Measurements from ENCODE around the gene PIGP. TPM values are rescaled to one million over a fixed set of nuclear protein-coding genes. Genes with fewer than 3 reads are reported as not detected.

PIGP gene
- total and polyA plus RNA-seq, 10 of the 15 experiments (the other 5 are each of a cell fraction or from before 2014, with no cell fraction given), result 17.0 to 65.0 (median 29.5) TPM

- BruUV-seq (replicated peaks), result no TSS peak
- no peaks in the 10 kb centered on the region for H3K9me3 ChIP-seq (replicated peaks; ENCODE audit: control insufficient read depth, insufficient read depth, low read length)
- SMC1A ChIA-PET (ENCODE audit: uncharacterized antibody, unreplicated experiment), result interaction anchor here (1.2 kb wide), 1 partner anchor 14 kb away, joined by 3 read pairs; no protein-coding TSS in a partner anchor
- in situ Hi-C loops (cut with MboI) (no loop called here), intact Hi-C loops (cut with micrococcal nuclease; ENCODE audit: unreplicated experiment) (loop anchor here (2.0 to 5.0 kb wide), 3 partner anchors 85 to 294 kb away; partner anchors contain the start of genes DYRK1A and VPS26C)
- peak overlapping the region; percentile 78 for H2AFZ ChIP-seq (ENCODE audit: control insufficient read depth, low read depth, low read length)
- H4K20me1 ChIP-seq (ENCODE audit: control insufficient read depth, insufficient read depth), result no peaks in the 10 kb centered on the region
- H3K9ac ChIP-seq (ENCODE audit: control insufficient read depth, insufficient read depth, low read length), result peak overlapping the region; percentile 90
- H3K27ac ChIP-seq (ENCODE audit: control insufficient read depth, insufficient read depth), result peak overlapping the region; percentile 96
- CTCF ChIA-PET, result interaction anchor here (1.5 to 3.2 kb wide), 3 partner anchors 7 to 95 kb away, joined by 3 to 10 read pairs (median 3); no protein-coding TSS in a partner anchor
- peak; percentile 66 for ATAC-seq
- POLR2A ChIA-PET, result no interaction called here
- H3K79me2 ChIP-seq (ENCODE audit: control insufficient read depth, insufficient read depth, low read length), result peaks cover 49% of the 10 kb centered on the region
- peak overlapping the region; percentile 74 for H3K4me2 ChIP-seq (ENCODE audit: control insufficient read depth, insufficient read depth)
- no peak for DNase-seq (ENCODE audit: low read depth, low spot score)
- H3K27me3 ChIP-seq (replicated peaks in 1 of 2; ENCODE audit: control insufficient read depth in 2 of 2, insufficient read depth in 2 of 2, low read length in 1 of 2), result no peaks in the 10 kb centered on the region
- RAD21 ChIA-PET (ENCODE audit: unreplicated experiment), result no interaction called here
- H3K4me1 ChIP-seq (ENCODE audit: control insufficient read depth, insufficient read depth, low read length), result no peaks in the 10 kb centered on the region; the same call in 1 of the 2 replicates
- WGBS (ENCODE audit: insufficient coverage, insufficient replicate concordance, low lambda C conversion rate, missing lambda C conversion rate), result 2% methylated on average over 48 of the region's 54 CpGs
- H3K4me3 ChIP-seq, result peak overlapping the region; percentile 88
- FAIRE-seq, result no peak
- H3K36me3 ChIP-seq (ENCODE audit: control insufficient read depth in 2 of 2, insufficient read depth in 2 of 2, low read length in 1 of 2), result no peaks in the 10 kb centered on the region; a peak in 2 of 4 replicates
- peak; percentile 25; the same call in 1 of the 2 replicates for TF ChIP-seq NBN (IDR thresholded peaks at IDR 0.05)
- no peak for TF ChIP-seq CUX1 (IDR thresholded peaks at IDR 0.05; ENCODE audit: insufficient replicate concordance, low read depth, low read length)
- TF ChIP-seq, protein P1, sequence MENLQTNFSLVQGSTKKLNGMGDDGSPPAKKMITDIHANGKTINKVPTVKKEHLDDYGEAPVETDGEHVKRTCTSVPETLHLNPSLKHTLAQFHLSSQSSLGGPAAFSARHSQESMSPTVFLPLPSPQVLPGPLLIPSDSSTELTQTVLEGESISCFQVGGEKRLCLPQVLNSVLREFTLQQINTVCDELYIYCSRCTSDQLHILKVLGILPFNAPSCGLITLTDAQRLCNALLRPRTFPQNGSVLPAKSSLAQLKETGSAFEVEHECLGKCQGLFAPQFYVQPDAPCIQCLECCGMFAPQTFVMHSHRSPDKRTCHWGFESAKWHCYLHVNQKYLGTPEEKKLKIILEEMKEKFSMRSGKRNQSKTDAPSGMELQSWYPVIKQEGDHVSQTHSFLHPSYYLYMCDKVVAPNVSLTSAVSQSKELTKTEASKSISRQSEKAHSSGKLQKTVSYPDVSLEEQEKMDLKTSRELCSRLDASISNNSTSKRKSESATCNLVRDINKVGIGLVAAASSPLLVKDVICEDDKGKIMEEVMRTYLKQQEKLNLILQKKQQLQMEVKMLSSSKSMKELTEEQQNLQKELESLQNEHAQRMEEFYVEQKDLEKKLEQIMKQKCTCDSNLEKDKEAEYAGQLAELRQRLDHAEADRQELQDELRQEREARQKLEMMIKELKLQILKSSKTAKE (IDR thresholded peaks at IDR 0.05; ENCODE audit: low read depth, poor library complexity, severe bottlenecking), result no peak
- no peak for TF ChIP-seq ZNF384 (IDR thresholded peaks at IDR 0.05; ENCODE audit: borderline replicate concordance, low read depth, low read length)
- TF ChIP-seq EGR1 (IDR thresholded peaks at IDR 0.05; ENCODE audit: borderline replicate concordance in 1 of 2, low read depth in 2 of 2, low read length in 2 of 2), result peak in 1 of 2 experiments; percentile 66; a peak in 1 of 3 replicates
- TF ChIP-seq WRNIP1 (IDR thresholded peaks at IDR 0.05; ENCODE audit: borderline replicate concordance, low read depth, low read length), result no peak
- TF ChIP-seq, protein P2, sequence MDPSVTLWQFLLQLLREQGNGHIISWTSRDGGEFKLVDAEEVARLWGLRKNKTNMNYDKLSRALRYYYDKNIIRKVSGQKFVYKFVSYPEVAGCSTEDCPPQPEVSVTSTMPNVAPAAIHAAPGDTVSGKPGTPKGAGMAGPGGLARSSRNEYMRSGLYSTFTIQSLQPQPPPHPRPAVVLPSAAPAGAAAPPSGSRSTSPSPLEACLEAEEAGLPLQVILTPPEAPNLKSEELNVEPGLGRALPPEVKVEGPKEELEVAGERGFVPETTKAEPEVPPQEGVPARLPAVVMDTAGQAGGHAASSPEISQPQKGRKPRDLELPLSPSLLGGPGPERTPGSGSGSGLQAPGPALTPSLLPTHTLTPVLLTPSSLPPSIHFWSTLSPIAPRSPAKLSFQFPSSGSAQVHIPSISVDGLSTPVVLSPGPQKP (IDR thresholded peaks at IDR 0.05; ENCODE audit: low read depth, low read length), result no peak
- no peak for TF ChIP-seq CBFB (IDR thresholded peaks at IDR 0.05; ENCODE audit: low read depth)
- no peak for TF ChIP-seq PAX8 (IDR thresholded peaks at IDR 0.05)
- 0 out of 2 replicates have a peak, but pooled peaks have one; percentile 49 for TF ChIP-seq HDGF (IDR thresholded peaks at IDR 0.05)
- TF ChIP-seq SRF (IDR thresholded peaks at IDR 0.05; ENCODE audit: low read depth in 2 of 2, low read length in 2 of 2), result no peak
- TF ChIP-seq POLR2A (IDR thresholded peaks at IDR 0.05; ENCODE audit: low read depth, low read length), result peak; percentile 74; the same call in 1 of the 2 replicates
- TF ChIP-seq FOXM1 (IDR thresholded peaks at IDR 0.05; ENCODE audit: low read depth, low read length), result no peak
- TF ChIP-seq USF2 (IDR thresholded peaks at IDR 0.05; ENCODE audit: borderline replicate concordance, low read depth, low read length), result no peak
Measured at GRCh38 chr21:37072274-37072987, 440 bp downstream of the PIGP start.
